Thyroid gland (tissue), 4 donors: ENCODE data around the gene MKKS. TPM values are rescaled to one million over a fixed set of nuclear protein-coding genes. Genes with fewer than 3 reads are reported as not detected.

Experiments
- DNase-seq, 2 donors: peaks; one replicate each; pipeline ENCODE4 v3.0.0-alpha.2; 2019
- H3K27ac ChIP-seq, 3 donors: fragments of 200-600 bp; sonication (generic); 1 replicate in 2 of 3; 2 replicates in 1 of 3; pipeline ENCODE4 v1.5.1; 2016 to 2019; ENCODE audit warnings: mild to moderate bottlenecking in 1 of 3, moderate library complexity in 1 of 3
- H3K27me3 ChIP-seq: fragments of 200-600 bp; sonication (generic); one replicate; pipeline ENCODE4 v1.5.1; 2019
- H3K36me3 ChIP-seq, 2 donors: fragments of 200-600 bp; sonication (generic); one replicate each; pipeline ENCODE4 v1.5.1; 2016 to 2019
- H3K4me1 ChIP-seq, 2 donors: fragments of 200-600 bp; sonication (generic); one replicate each; pipeline ENCODE4 v1.5.1; 2017 to 2019
- H3K4me3 ChIP-seq, 3 donors: fragments of 200-600 bp; sonication (generic); replicated peaks in 1 of 3; 1 replicate in 2 of 3; 2 replicates in 1 of 3; pipeline ENCODE4 v1.5.1; 2016; ENCODE audit warnings: mild to moderate bottlenecking in 1 of 3
- H3K9me3 ChIP-seq: fragments of 200-600 bp; sonication (generic); one replicate; pipeline ENCODE4 v1.5.1; 2017
- POLR2A ChIP-seq, 2 donors: fragments of 450-650 bp; IDR thresholded peaks; one replicate each; pipeline ENCODE4 v1.6.1; 2017; ENCODE audit warnings: antibody characterized with exemption in 2 of 2, mild to moderate bottlenecking in 2 of 2, moderate library complexity in 1 of 2
- WGBS, 2 donors: methylation state at CpG; one replicate each; pipeline ENCODE4 v1.1.5; 2017; 5-methylcytosine and 5-hydroxymethylcytosine counted together
- intact Hi-C: fragments of 100-400 bp; cut with DNase I; formaldehyde crosslinking; loops from one replicate; pipeline ENCODE4 v1.15.1; 2023
- total RNA-seq, 4 donors: library from RNA; depleted of rRNA; stranded (reverse); fragments of >200 nt; gene quantifications; one replicate each; pipeline ENCODE4 v1.2.3, GENCODE V29; 2016
- TF ChIP-seq, protein P1 (sequence below), 6 experiments: fragments of 200-600 bp in 3 of 6; fragments of 450-650 bp in 3 of 6; sonication (generic) in 3 of 6; IDR thresholded peaks; one replicate each; pipeline ENCODE4 v1.5.1; 2016 to 2019; ENCODE audit warnings: antibody characterized with exemption in 6 of 6, mild to moderate bottlenecking in 2 of 6, inconsistent platforms in 1 of 6, moderate library complexity in 1 of 6

Gene MKKS
- total RNA-seq, 4 donors from 2014 or later, result 19.3 to 27.8 (median 24.1) TPM

DNA sequence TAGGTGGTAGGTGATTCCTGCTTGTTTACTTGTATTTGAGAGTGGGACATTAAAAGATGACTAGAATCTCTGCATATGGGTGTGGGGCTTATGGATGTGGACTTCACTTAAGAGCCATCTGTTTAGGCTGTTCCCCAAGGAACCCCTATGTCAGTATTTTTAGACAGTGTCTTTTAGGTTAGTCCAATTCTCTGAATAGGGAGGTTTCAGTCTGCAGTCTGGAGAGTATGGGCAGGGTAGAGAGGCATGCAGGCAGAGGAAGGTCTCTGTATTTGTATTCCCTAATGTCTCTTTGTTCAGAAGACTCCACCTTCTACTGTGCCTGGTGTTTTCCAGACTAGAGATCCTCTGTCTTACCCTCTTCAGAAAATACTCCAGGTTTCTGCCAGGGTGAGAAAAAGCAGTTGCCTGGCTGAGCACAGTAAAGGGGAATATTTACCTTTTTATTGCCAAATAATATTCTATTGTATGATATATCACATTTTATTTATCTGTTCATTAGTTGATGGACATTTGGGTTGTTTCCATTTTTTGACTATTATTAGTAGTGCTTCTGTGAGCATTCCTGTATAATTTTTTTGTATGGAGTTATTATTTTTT, 20.2 kb upstream of the MKKS start:
- no peaks in the 10 kb centered on the region for H3K9me3 ChIP-seq
- H3K4me1 ChIP-seq, result no peaks in the 10 kb centered on the region
- no peak overlapping the region for H3K4me3 ChIP-seq
- intact Hi-C loops, result no loop called here
- no peaks in the 10 kb centered on the region for H3K27me3 ChIP-seq
- no peak for TF ChIP-seq POLR2A (IDR thresholded peaks at IDR 0.05)
- TF ChIP-seq, protein P1, sequence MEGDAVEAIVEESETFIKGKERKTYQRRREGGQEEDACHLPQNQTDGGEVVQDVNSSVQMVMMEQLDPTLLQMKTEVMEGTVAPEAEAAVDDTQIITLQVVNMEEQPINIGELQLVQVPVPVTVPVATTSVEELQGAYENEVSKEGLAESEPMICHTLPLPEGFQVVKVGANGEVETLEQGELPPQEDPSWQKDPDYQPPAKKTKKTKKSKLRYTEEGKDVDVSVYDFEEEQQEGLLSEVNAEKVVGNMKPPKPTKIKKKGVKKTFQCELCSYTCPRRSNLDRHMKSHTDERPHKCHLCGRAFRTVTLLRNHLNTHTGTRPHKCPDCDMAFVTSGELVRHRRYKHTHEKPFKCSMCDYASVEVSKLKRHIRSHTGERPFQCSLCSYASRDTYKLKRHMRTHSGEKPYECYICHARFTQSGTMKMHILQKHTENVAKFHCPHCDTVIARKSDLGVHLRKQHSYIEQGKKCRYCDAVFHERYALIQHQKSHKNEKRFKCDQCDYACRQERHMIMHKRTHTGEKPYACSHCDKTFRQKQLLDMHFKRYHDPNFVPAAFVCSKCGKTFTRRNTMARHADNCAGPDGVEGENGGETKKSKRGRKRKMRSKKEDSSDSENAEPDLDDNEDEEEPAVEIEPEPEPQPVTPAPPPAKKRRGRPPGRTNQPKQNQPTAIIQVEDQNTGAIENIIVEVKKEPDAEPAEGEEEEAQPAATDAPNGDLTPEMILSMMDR (IDR thresholded peaks at IDR 0.05), result no peak
- no peak overlapping the region for H3K27ac ChIP-seq
- no peak for DNase-seq
- H3K36me3 ChIP-seq, result no peaks in the 10 kb centered on the region

DNA sequence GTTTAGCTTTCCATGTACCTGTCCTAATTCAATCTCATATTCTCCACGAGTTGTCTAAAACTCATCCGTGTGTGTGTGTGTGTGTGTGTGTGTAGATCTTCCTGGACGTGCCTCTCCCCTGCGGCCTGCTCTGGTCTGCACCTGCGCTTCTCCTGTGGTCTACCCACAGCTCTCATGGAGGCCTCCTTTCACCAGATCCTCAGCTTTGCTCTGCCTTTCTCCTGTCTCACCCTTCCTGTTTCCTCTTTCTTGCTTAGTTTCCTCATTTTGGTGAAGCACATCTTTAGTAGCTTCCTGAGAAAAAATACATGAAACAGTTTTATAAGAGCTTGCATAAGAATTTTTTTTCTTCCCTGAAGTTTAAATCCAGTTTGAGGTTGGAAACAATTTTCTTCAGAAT, 19.2 kb upstream of the MKKS start:
- TF ChIP-seq, protein P1 (IDR thresholded peaks at IDR 0.05), result no peak
- TF ChIP-seq POLR2A (IDR thresholded peaks at IDR 0.05), result no peak
- H3K36me3 ChIP-seq, result no peaks in the 10 kb centered on the region
- 68 to 83% methylated on average over 5 of the region's 5 CpGs for WGBS, 2 donors
- no peaks in the 10 kb centered on the region for H3K27me3 ChIP-seq
- no peak for DNase-seq
- H3K9me3 ChIP-seq, result no peaks in the 10 kb centered on the region
- no peak overlapping the region for H3K4me3 ChIP-seq
- intact Hi-C loops, result no loop called here
- H3K4me1 ChIP-seq, result no peaks in the 10 kb centered on the region
- H3K27ac ChIP-seq, result no peak overlapping the region

DNA sequence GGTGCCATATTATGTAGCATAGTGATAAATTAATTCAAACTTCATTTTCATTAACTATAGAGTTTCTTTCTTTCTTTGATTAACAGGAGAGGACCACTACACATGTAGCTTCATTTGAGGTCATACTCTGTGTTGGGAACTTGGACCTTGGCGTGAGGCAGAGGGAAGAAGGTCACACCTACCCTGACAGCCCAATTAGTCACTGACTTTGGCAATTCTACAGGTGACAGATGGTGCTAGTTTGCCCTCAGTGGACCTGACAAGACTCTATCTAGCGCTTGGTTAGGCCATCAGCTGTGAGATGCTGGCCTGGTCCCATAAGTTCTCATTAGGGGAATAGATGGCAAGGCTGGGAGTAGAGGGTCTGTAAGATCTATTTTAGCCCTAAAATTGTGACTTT, 15.2 kb upstream of the MKKS start:
- Histone ChIP-seq H3K27me3 (no peaks in the 10 kb centered on the region), H3K9me3 (no peaks in the 10 kb centered on the region), H3K4me1 (no peaks in the 10 kb centered on the region), H3K36me3 (no peaks in the 10 kb centered on the region), H3K27ac (no peak overlapping the region), H3K4me3 (no peak overlapping the region)
- WGBS, 2 donors, result 92 to 98% methylated on average over 2 of the region's 2 CpGs
- TF ChIP-seq, protein P1 (IDR thresholded peaks at IDR 0.05), result no peak
- TF ChIP-seq POLR2A (IDR thresholded peaks at IDR 0.05), result no peak
- intact Hi-C loops, result no loop called here
- no peak for DNase-seq

DNA sequence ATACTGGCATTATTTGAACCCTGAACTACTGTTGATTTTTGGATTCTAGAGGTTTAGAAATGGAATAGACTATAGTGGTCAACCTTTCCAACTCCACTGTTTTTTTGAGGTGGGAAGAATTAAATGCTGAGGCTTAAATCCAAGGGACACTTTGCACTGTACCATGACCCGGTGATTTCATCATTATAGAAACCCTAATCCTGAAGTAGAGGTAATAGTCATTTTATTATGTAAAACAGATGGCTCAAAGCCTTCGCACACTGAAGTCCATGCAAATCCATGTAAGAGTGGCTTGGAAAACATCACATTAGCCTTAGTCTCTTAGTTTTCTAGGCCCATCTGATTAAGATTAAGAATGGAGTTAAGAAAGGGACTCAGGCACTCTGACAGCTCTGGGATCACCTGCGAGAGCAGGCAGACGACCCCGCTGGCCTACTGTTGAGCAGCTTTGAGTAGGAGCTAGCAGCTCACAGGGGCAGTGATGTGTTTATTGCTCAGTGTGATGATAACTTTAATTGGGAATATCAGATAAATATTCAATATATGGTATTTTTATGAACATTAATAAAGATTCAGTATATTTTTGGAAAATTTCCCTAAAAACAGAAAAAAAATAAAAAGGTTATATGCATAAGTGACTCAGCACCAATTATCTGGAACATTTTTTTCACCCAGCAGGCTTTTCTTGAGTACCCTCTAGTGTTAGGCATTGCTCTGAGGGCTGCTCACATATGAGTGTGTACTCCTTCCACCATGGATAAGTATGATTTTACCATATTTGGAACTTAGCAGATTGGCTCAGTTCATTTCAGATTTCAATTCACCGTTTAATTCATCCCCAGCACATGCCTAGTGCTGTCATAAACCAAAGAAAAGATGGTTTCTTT, 14.5 kb upstream of the MKKS start:
- WGBS, 2 donors, result 91 to 93% methylated on average over 6 of the region's 6 CpGs

More for the DNA sequence above, 14.5 kb upstream of the MKKS start:
- Histone ChIP-seq H3K4me3 (no peak overlapping the region), H3K27me3 (no peaks in the 10 kb centered on the region), H3K36me3 (no peaks in the 10 kb centered on the region), H3K4me1 (no peaks in the 10 kb centered on the region), H3K27ac (no peak overlapping the region), H3K9me3 (no peaks in the 10 kb centered on the region)
- TF ChIP-seq POLR2A (IDR thresholded peaks at IDR 0.05), result no peak
- TF ChIP-seq, protein P1 (IDR thresholded peaks at IDR 0.05), result no peak
- intact Hi-C loops, result no loop called here
- no peak for DNase-seq
